KMS-11 (cell line): ENCODE measurements around the gene ATG13.

Experiments used
- H2AFZ ChIP-seq: fragments of 200-600 bp; sonication (generic); 2 replicates; pipeline ENCODE4 v1.6.1; 2016; ENCODE audit warnings: antibody characterized with exemption, mixed run types, low read depth
- H3K27ac ChIP-seq: fragments of 200-600 bp; sonication (generic); 2 replicates; pipeline ENCODE4 v1.6.1; 2016; ENCODE audit warnings: mild to moderate bottlenecking, mixed run types
- H3K27me3 ChIP-seq: fragments of 200-600 bp; sonication (generic); 2 replicates; pipeline ENCODE4 v1.6.1; 2017; ENCODE audit warnings: mild to moderate bottlenecking, low read depth, mixed run types, moderate library complexity; ENCODE audit not compliant: insufficient read depth
- H3K36me3 ChIP-seq: fragments of 200-600 bp; sonication (generic); 2 replicates; pipeline ENCODE4 v1.6.1; 2017; ENCODE audit warnings: mild to moderate bottlenecking, mixed run types; ENCODE audit not compliant: insufficient read depth
- H3K4me1 ChIP-seq: fragments of 200-600 bp; sonication (generic); 2 replicates; pipeline ENCODE4 v1.6.1; 2016; ENCODE audit warnings: mild to moderate bottlenecking, low read depth, mixed run types; ENCODE audit not compliant: poor library complexity, severe bottlenecking
- H3K4me2 ChIP-seq: fragments of 200-600 bp; sonication (generic); 2 replicates; pipeline ENCODE4 v1.7.0; 2016; ENCODE audit warnings: mild to moderate bottlenecking, mixed run types
- H3K4me3 ChIP-seq: fragments of 200-600 bp; sonication (generic); IDR thresholded peaks from 2 replicates; pipeline ENCODE4 v1.6.1; 2017; ENCODE audit warnings: low read depth, low read length, mixed read lengths; ENCODE audit not compliant: insufficient read depth
- H3K79me2 ChIP-seq: fragments of 200-600 bp; sonication (generic); 2 replicates; pipeline ENCODE4 v1.6.1; 2016; ENCODE audit warnings: low read depth, mixed run types; ENCODE audit not compliant: insufficient read depth
- H3K9ac ChIP-seq: fragments of 200-600 bp; sonication (generic); 2 replicates; pipeline ENCODE4 v1.6.1; 2016; ENCODE audit warnings: mild to moderate bottlenecking, mixed run types
- H4K20me1 ChIP-seq: fragments of 200-600 bp; sonication (generic); 2 replicates; pipeline ENCODE4 v1.6.1; 2016; ENCODE audit warnings: mild to moderate bottlenecking, mixed run types; ENCODE audit not compliant: insufficient read depth
- CTCF ChIP-seq: fragments of 200-600 bp; sonication (generic); conservative IDR thresholded peaks from 2 replicates; pipeline ENCODE4 v1.6.1; 2017; ENCODE audit warnings: low read depth, mild to moderate bottlenecking, antibody characterized with exemption, low read length, moderate library complexity, mixed read lengths

The ATG13 gene

GRCh38 chr11:46597609-46598219 is 19.6 kb upstream of the ATG13 start:
- Histone ChIP-seq H3K4me1 (peaks cover 8% of the 10 kb centered on the region), H3K27me3 (no peaks in the 10 kb centered on the region), H3K79me2 (peaks cover 10% of the 10 kb centered on the region), H3K27ac (no peak overlapping the region), H3K4me3 (no peak overlapping the region), H3K4me2 (no peak overlapping the region), H2AFZ (no peak overlapping the region), H3K36me3 (no peaks in the 10 kb centered on the region), H4K20me1 (no peaks in the 10 kb centered on the region), H3K9ac (no peak overlapping the region)
- no peak for TF ChIP-seq CTCF

DNA sequence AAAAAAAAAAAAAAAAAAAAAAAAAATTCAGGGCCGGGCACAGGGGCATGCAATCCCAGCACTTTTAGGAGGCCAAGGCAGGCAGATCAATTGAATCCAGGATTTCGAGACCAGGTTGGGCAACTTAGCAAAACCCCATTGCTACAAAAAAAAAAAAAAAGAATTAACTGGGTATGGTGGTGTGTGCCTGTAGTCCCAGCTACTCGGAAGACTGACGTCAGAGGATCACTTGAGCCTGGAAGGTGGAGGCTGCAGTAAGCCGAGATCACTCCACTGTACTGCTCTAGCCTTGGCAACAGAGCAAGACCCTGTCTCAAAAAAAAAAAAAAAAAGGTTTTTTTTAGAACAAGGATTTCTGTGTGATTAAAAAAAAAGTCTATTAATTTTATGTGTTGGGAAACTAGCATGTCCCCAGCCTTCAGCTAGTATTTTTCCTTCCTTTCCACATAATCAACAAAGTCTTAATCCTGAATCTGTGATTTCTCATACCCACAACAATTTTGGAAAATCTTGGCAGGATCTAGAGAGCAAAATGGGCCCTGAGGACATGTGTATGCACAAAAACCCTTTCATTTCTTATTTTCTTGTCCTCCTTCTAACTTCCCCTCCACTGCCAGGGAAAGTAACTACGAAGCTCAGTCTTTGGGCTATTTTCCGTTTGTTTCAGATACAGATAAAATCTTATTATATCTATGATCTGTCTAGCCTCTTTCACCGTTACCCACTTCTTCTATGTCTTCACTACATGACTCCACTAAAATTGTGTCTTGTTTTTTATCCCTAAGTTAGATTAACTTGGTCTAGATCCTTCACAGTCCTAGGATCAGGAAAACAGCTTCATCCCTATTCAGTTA is 17.8 kb upstream of the ATG13 start:
- no peak for TF ChIP-seq CTCF
- H3K36me3 ChIP-seq: no peaks in the 10 kb centered on the region

GRCh38 chr11:46600194-46600960 is 17.0 kb upstream of the ATG13 start:
- Histone ChIP-seq H3K79me2 (no peaks in the 10 kb centered on the region), H3K4me2 (no peak overlapping the region), H3K9ac (no peak overlapping the region), H3K36me3 (no peaks in the 10 kb centered on the region), H3K4me1 (no peaks in the 10 kb centered on the region), H3K4me3 (no peak overlapping the region), H3K27me3 (no peaks in the 10 kb centered on the region), H4K20me1 (no peaks in the 10 kb centered on the region), H2AFZ (no peak overlapping the region), H3K27ac (no peak overlapping the region)
- TF ChIP-seq CTCF: no peak

More for the DNA sequence above, 17.8 kb upstream of the ATG13 start:
- H3K79me2 ChIP-seq: no peaks in the 10 kb centered on the region
- no peaks in the 10 kb centered on the region for H4K20me1 ChIP-seq
- H3K4me3 ChIP-seq: no peak overlapping the region
- no peak overlapping the region for H3K9ac ChIP-seq
- H3K4me1 ChIP-seq: peaks cover under 1% of the 10 kb centered on the region
- no peak overlapping the region for H2AFZ ChIP-seq
- no peak overlapping the region for H3K27ac ChIP-seq
- H3K27me3 ChIP-seq: no peaks in the 10 kb centered on the region
- H3K4me2 ChIP-seq: no peak overlapping the region

DNA sequence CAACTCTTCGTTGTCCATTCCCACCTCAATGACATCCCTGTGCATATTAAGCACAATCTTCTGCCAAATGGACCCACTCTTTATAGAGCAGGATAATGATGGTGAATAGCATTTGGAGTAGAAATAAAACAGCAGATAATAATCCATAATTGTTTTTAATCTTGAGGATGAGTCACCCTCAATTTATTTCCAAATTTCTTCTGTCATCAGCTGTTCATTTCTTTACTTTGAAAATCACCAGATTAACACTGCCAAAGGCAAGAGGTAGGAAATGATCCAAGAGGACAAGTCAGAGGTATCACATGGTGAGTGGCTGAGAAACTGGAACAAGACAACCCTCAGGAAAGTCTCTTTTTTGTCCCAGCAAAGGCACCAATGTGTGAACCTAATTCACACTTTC is 16.2 kb upstream of the ATG13 start:
- Histone ChIP-seq H3K9ac (no peak overlapping the region), H2AFZ (no peak overlapping the region), H3K79me2 (no peaks in the 10 kb centered on the region), H3K4me2 (no peak overlapping the region), H3K4me3 (no peak overlapping the region), H4K20me1 (no peaks in the 10 kb centered on the region), H3K4me1 (no peaks in the 10 kb centered on the region), H3K27me3 (no peaks in the 10 kb centered on the region), H3K36me3 (no peaks in the 10 kb centered on the region), H3K27ac (no peak overlapping the region)
- TF ChIP-seq CTCF: no peak
